ENCODE data around the gene IAPP.

The IAPP gene

DNA sequence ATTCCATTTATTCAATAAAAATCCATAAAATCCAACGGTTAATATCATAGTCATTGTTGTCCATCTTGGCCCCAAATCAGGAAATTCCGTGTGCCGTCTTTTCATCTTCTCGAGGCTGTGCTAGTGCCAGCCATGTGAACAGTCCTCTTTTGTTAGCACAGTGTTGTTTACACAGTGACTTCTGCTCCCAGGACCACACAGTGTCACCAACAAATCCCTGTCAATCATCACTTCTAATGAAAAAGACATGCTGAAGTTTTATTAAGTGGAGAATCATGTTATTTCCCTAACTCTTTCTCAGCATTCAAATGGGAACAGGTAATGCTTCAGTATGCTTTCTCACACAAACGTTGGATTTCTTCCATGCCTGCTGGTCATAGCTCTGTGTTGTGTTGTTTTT is 36.0 kb upstream of the IAPP start:
- DNase-seq (ENCODE audit: low spot score): no peak
- in situ Hi-C loops (cut with MboI; ENCODE audit: low pct_unique_long_range_greater_than_20kb, low sequenced_read_pairs, unreplicated experiment): no loop called here
- TF ChIP-seq, protein P1, sequence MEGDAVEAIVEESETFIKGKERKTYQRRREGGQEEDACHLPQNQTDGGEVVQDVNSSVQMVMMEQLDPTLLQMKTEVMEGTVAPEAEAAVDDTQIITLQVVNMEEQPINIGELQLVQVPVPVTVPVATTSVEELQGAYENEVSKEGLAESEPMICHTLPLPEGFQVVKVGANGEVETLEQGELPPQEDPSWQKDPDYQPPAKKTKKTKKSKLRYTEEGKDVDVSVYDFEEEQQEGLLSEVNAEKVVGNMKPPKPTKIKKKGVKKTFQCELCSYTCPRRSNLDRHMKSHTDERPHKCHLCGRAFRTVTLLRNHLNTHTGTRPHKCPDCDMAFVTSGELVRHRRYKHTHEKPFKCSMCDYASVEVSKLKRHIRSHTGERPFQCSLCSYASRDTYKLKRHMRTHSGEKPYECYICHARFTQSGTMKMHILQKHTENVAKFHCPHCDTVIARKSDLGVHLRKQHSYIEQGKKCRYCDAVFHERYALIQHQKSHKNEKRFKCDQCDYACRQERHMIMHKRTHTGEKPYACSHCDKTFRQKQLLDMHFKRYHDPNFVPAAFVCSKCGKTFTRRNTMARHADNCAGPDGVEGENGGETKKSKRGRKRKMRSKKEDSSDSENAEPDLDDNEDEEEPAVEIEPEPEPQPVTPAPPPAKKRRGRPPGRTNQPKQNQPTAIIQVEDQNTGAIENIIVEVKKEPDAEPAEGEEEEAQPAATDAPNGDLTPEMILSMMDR (IDR thresholded peaks at IDR 0.05; ENCODE audit: extremely low read depth, insufficient read depth, missing control alignments): no peak

DNA sequence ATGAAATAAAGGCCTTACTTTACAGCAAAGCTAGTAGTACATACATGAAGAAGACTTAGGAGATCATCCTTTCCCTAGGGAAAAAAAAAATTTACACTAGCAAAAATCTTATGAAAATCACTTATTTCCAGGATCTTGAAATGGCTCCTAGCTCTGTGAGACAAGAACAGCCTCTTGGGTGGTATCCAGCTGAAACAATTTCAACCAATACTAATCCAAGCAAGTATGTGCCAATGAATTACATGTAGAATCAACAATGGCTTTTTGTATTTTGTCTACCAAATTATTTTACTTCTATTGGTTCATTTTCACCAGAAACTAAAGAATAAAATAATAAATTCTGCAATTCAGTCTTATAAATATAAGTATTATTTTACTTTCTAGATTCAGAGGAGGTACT is 35.2 kb upstream of the IAPP start:
- TF ChIP-seq, protein P1 (IDR thresholded peaks at IDR 0.05; ENCODE audit: extremely low read depth, insufficient read depth, missing control alignments): no peak
- in situ Hi-C loops (cut with MboI; ENCODE audit: low pct_unique_long_range_greater_than_20kb, low sequenced_read_pairs, unreplicated experiment): no loop called here
- DNase-seq (ENCODE audit: low spot score): no peak

DNA sequence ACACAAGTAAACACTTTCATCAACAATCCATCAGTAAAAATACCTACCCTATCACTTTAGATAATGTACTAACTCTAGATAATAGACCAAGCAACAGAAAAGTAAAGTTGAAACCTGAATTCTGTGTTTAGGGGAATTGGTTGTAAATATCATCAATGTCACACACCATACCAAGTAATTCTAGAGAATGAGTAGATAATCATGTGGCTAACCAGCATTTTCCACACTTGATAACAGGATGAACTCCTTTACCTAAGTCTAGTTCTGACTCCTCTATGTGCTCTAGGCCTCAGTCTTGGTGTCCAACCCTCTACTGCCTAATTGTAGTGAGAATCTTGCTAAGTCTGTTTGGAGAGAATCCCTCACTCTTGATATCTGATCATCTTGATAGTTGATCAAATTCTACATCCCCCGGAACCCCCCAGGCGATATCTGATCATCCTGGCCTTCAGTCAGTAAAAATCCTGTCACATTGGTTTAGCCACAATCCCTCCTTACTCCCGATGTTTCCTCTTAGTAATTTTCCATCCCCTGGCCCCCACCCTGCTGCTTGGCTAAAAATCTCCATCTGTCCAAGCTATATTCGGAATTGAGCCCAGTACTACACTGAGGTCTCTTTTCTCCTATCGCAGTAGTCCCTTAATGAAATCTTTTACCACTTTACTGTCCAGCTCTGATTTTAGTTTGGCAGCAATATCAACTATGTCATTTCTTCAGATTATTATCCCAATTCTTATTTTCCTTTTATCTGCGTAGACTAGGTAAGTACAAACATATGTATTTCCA is 34.5 kb upstream of the IAPP start:
- in situ Hi-C loops (cut with MboI; ENCODE audit: low pct_unique_long_range_greater_than_20kb, low sequenced_read_pairs, unreplicated experiment): no loop called here
- TF ChIP-seq, protein P1 (IDR thresholded peaks at IDR 0.05; ENCODE audit: extremely low read depth, insufficient read depth, missing control alignments): no peak
- no peak for DNase-seq (ENCODE audit: low spot score)

DNA sequence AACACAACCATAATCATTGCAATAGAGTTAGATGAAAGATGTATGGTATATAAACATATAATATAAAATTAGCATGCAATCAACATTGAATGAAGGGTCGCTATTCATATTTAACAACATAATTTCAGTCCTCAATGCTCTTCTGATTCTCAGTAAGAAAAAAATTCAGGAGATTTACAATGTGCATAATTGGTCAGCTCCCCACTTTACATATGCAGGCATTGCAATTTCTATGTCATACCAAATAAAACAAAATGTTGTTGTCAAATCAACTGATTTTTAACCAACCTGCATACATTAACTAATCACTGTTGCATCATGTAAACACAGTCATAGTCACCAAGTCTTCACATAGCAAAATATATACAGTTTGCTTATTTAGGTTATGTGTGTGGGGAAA is 32.8 kb upstream of the IAPP start:
- DNase-seq (ENCODE audit: low spot score): no peak
- TF ChIP-seq, protein P1 (IDR thresholded peaks at IDR 0.05; ENCODE audit: extremely low read depth, insufficient read depth, missing control alignments): no peak
- in situ Hi-C loops (cut with MboI; ENCODE audit: low pct_unique_long_range_greater_than_20kb, low sequenced_read_pairs, unreplicated experiment): no loop called here

DNA sequence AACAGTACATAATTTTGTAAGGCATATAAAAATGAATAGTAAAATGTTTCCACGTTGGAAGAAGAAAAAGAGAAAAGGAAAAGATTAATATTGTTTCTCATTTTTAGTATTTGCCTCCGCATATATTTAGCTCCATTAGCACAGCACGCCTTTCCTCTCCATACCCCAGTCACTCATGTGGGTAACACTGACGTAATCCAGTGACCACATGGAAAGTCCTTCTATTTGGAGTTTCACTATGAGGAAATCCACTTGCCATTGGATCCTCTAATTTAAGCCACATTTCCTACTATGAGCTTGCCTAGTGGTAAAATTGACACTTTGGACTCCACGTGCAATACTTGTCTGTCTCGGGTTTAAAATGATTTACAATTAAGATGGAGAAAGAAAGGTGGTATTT is 32.3 kb upstream of the IAPP start:
- no peak for DNase-seq (ENCODE audit: low spot score)
- in situ Hi-C loops (cut with MboI; ENCODE audit: low pct_unique_long_range_greater_than_20kb, low sequenced_read_pairs, unreplicated experiment): no loop called here
- TF ChIP-seq, protein P1 (IDR thresholded peaks at IDR 0.05; ENCODE audit: extremely low read depth, insufficient read depth, missing control alignments): no peak

DNA sequence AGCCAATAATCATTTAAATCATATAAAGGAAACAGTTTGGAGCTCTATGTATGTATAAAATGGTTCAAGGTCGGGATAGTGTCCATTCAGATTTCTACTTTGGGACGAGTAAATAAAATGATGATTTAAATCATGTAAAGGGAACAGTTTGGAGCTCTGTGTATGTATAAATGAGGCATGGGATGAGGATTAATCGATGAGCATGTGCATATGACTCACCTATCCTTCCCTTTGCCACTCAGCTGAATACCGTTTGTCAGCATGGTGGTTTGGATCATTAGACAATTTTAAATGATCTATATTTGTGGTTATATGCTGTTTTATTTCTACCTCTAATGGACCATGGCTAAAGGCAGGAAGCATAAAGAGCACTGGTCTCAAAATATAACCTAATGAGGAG is 30.9 kb upstream of the IAPP start:
- no peak for DNase-seq (ENCODE audit: low spot score)
- TF ChIP-seq, protein P1 (IDR thresholded peaks at IDR 0.05; ENCODE audit: extremely low read depth, insufficient read depth, missing control alignments): no peak
- in situ Hi-C loops (cut with MboI; ENCODE audit: low pct_unique_long_range_greater_than_20kb, low sequenced_read_pairs, unreplicated experiment): no loop called here
